Measurements from ENCODE around the gene SCIN.
"Not testable (repeated sequence)": the region's sequence is repeated elsewhere in the genome, so short reads cannot be mapped to it uniquely, and the experiment has no call there.

Gene SCIN

DNA sequence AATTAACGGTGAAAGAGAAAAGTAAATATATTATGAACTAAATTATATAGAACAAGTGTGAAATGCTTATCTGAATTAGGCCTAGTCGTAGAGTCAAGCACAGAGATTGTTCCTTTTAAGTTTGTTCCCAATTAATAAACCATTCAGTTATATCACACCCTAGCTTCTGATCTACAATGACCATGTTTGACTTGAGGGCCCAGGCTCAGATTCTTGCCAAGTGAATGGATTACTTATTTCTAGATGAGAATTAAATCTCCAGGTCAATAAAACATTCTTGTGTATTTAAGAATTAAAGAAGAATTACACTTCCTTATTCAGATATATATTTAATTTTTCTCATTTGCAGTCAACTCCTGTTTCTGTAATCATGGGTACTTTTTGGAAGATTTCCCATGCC lies 79.6 kb downstream of the SCIN start:
- no peak for DNase-seq

DNA sequence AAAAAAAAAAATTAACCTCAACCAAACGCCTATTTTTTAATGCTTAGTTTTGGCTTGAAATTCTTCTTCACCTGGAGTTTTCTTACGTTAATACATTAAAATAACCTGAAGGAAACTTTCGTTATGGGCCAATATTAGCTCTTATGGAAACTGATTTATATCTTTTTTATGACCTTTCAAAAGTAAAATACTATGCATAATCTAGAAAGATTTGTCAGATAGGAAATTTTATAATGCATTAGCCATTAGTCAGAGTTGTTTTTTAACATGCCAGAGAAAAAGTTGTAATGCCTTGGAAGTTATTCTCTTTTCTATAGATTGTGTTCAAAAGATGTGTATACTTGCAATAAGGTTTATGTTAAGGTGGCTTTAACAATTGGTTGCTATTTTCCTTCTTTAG lies 82.6 kb downstream of the SCIN start:
- DNase-seq, result no peak

DNA sequence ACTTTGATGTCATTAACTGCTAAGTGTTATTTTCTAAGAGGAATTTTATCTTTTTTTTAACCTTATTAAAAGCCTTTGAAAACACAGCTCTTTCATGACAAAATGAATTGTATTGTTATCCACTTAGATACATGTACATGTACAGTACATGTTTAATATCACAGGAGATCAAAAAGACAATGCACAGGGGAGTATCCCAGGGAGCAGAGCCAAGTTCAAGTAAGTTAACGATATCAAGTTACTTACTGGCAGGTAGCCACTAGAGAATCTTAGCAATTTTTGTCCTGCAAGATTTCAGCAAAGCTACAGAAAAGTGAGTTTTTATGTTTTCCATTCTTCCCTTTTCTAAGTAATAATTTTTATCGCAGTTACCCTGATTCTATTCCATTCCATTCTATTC lies 83.0 kb downstream of the SCIN start:
- no peak for DNase-seq

DNA sequence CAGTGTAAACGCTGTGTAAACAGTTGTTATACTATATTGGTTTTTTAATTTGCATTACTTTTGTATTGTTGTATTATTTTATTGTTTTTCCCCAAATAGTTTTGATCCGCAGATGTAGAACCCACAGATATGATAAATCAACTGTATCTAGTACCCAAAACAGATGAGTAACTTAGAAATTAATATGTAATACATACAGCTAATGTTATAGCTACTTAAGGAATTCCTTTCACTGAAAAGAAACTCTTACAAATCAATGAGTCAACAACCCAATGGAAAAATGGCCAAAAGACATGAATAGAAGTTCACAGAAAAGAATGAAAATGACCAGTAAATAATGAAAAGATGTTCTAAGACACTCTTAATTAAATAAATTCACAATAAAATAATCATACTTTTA lies 84.6 kb downstream of the SCIN start:
- no peak for DNase-seq

GRCh38 chr7:12660423-12660822 lies 89.9 kb downstream of the SCIN start:
- not testable (repeated sequence) for DNase-seq

- not testable (repeated sequence) for DNase-seq
Observed at GRCh38 chr7:12660986-12661385, 90.5 kb downstream of the SCIN start.

GRCh38 chr7:12661581-12661980 lies 91.1 kb downstream of the SCIN start:
- DNase-seq, result no peak

- DNase-seq, result no peak
Observed at GRCh38 chr7:12670000-12670729, 99.6 kb downstream of the SCIN start.

DNA sequence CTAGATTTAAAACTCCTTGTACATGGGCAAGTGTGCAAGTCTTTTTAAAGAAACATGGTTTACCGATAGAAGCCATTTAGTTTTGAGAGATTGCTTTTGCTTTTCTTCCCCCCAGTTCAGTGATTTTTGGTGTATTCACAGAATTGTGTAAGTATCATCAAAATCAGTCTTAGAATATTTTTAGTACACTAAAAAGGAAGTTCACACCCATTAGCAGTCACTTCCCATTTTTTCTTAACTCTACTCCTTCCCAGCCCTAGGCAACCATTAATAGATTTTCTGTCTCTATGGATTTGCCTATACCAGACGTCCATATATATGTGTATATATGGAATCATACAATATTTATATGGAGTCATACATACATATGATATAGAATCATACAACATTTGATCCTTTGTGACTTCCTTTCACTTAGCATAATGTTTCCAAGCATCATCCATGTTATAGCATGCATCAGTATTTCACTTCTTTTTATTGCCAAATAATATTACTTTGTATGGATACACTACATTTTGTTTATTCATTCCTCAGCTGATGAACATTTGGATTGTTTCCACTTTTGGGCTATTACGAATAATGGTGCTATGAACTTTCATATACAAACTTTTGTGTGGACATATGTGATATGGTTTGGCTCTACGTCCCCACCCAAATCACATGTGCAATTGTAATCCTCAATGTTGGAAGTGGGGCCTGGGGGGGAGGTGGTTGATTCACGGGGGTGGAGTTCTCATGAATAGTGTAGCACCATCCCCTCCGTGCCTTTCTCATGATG lies 100.4 kb downstream of the SCIN start:
- peak; percentile 56 for DNase-seq

- DNase-seq, result not testable (repeated sequence)
Observed at GRCh38 chr7:12673436-12673835, 102.9 kb downstream of the SCIN start.

- no peak for DNase-seq
Observed at GRCh38 chr7:12674053-12674452, 103.5 kb downstream of the SCIN start.

- DNase-seq, result peak; percentile 76
Observed at GRCh38 chr7:12674861-12675260, 104.3 kb downstream of the SCIN start.

DNA sequence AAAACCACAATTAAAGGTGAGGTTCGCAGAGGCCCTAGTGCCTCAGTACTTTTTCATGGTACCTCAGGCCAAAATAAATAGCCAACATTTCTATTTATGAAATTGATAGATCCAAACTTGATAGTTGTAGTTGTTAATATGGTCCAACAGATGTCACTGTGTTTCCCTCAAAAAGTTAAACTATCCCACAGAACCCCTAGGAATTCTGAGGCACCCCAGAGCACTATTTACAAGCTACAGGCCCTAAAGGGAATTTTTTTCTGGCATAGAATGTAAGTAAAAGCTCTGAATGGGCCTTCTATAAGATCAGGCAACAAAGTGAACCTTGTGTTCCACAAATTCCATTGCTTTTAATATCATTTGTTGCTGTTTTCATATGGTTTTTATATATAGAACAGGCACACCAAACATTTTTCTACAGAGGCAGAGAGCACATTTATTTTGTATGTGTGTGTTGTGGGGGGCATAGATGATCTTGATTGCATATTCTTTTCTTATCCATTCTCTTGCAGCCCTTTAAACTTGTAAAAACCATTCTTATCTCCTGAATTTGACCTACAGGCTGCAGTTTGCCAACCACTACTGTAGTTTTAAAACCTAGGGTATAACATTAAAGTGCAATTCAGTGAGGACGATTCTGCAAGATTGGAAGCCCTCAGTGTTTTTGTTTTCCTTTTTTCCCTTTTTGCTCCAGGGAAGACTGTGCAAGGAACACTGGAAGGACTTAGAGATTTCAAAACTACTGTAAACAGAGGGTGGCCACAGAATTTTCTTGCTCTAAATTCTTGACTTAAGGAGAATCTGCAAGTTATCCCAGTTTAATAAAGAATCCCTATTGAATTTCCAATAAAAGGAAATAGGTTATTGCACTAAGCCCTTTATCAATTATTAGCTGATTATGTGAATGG lies 113.4 kb downstream of the SCIN start:
- DNase-seq, result no peak

- no peak for DNase-seq
Observed at GRCh38 chr7:12684733-12685132, 114.2 kb downstream of the SCIN start.

- DNase-seq, result peak; percentile 43
Observed at GRCh38 chr7:12685550-12685949, 115.0 kb downstream of the SCIN start.

- peak; percentile 96 for DNase-seq
Observed at GRCh38 chr7:12686234-12686890, 115.8 kb downstream of the SCIN start.

DNA sequence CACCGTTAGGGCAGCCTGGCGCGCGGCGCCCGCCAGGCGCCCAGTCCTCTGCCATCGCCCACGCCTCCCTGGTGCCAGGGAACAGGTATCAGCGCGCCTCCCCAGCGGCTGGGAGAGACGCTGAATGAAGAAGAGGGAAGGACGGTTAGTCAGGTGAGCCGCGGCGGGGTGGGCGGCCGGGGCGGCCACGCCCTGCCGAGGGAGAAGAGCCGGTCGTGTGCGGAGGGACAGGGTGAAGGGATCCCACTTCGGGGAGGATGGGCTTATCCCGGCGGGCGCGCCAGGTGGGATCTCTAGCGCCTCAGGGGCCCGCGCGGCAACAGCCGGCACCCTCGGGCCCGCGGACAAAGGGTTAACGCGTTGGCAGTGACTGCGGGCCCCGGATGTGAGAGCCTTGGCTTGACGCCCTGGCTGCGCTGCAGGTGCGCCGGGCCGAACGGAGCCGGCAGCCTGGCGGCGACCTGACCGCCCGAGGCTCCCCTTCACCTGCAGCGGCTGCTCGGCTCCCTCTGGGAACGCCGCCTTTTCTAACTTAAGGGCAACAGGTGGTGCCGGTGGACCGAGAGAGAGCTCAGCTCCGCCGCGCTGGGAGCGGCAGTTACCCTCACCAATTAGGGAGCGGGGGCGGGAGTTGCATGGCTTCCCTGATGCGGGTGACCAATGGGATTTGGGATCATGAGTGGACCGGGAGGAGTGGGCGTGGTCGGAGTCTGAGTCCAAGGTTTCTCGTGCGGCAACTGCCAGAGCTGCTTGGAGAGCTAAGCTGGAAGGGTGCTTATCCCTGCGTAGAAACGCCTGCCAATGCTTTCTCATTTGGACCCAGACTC lies 116.6 kb downstream of the SCIN start, which contains the start of gene ARL4A:
Gene ARL4A (plus strand): TSS at position 743 of the 827 bp plus-strand sequence. CDS start 622 bp downstream, outside the sequence.
- DNase-seq, result peak; percentile 99

GRCh38 chr7:12687718-12688171 lies 117.2 kb downstream of the SCIN start:
- no peak for DNase-seq

DNA sequence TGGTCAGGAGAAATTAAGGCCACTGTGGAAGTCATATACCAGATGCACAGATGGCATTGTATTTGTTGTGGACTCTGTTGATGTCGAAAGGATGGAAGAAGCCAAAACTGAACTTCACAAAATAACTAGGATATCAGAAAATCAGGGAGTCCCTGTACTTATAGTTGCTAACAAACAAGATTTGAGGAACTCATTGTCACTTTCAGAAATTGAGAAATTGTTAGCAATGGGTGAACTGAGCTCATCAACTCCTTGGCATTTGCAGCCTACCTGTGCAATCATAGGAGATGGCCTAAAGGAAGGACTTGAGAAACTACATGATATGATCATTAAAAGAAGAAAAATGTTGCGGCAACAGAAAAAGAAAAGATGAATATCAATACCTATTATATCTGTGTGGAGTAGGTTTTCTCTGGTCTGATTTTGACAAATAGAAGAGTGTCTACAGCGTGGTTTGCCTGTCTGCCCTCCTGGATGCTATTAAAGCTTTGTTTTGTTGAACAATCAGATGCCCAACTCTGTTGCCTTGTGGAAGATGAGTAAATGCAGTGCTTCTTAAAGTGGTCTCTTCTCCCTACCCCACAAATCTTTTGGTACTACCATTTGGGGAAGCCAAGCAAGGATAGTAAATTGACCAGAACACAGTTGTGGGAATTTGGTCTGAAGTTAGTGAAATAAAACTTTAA lies 118.1 kb downstream of the SCIN start:
- not testable (repeated sequence) for DNase-seq

- no peak for DNase-seq
Observed at GRCh38 chr7:12689451-12689850, 118.9 kb downstream of the SCIN start.
